Measurements from ENCODE around the gene SETDB1. TPM values are rescaled to one million over a fixed set of nuclear protein-coding genes. Genes with fewer than 3 reads are reported as not detected.
A peak's percentile ranks its signal among the peaks of the same experiment; 100 is the strongest.

Gene SETDB1
- total RNA-seq, 2 donors from 2014 or later = 49.3 to 74.3 TPM

DNA sequence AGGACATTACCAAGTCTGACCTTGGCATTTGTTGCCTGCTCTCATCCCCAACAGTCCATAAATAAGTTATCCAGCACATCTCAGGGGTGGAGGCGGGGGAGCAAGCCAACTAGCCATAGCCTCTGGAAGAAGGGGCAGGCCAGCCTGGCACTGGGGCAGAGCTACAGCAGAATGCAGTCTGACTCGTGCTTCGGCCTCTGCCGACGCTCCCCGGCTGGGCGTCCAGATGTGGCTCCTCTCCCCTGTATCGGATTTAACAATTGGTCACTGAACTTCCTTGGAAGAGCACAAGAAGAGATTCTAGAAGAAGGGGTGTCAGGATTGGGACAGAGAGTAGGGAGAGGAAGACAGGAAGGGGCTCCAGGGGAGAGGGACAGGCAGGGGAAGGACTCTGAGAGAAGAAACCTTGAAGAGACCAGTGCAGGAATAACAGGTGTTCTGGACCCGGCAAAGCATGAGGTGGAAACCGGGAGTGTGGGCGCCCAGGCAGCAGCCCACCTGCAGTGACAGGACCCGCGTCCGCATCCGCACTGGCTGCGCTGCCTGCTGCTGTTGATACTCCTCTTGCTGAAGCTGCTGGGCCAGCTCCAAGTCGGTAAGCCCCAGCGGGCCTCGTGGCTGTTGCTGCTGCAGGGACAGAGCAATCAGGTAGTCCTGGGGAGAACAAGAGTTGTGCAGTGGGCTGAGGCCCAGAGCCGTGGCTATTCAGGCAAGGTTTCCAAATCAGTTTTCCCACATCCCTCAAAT, 71.1 kb downstream of the SETDB1 start:
- H3K27me3 Mint-ChIP-seq = no peaks in the 10 kb centered on the region
- no peak overlapping the region for H3K27ac Mint-ChIP-seq
- peaks cover 6% of the 10 kb centered on the region for H3K4me1 Mint-ChIP-seq
- H3K9me3 Mint-ChIP-seq = no peaks in the 10 kb centered on the region
- H3K36me3 Mint-ChIP-seq (ENCODE audit: low read depth) = peaks cover 30% of the 10 kb centered on the region
- no peak for ATAC-seq (replicated peaks)
- H3K4me3 Mint-ChIP-seq = no peak overlapping the region

- peaks cover 30% of the 10 kb centered on the region for H3K36me3 Mint-ChIP-seq (ENCODE audit: low read depth)
- H3K27me3 Mint-ChIP-seq = no peaks in the 10 kb centered on the region
- ATAC-seq (replicated peaks) = no peak
- H3K4me1 Mint-ChIP-seq = peaks cover 12% of the 10 kb centered on the region
- H3K4me3 Mint-ChIP-seq = no peak overlapping the region
- H3K9me3 Mint-ChIP-seq = no peaks in the 10 kb centered on the region
- no peak overlapping the region for H3K27ac Mint-ChIP-seq
Measured at GRCh38 chr1:150997949-150998348, 71.8 kb downstream of the SETDB1 start.

DNA sequence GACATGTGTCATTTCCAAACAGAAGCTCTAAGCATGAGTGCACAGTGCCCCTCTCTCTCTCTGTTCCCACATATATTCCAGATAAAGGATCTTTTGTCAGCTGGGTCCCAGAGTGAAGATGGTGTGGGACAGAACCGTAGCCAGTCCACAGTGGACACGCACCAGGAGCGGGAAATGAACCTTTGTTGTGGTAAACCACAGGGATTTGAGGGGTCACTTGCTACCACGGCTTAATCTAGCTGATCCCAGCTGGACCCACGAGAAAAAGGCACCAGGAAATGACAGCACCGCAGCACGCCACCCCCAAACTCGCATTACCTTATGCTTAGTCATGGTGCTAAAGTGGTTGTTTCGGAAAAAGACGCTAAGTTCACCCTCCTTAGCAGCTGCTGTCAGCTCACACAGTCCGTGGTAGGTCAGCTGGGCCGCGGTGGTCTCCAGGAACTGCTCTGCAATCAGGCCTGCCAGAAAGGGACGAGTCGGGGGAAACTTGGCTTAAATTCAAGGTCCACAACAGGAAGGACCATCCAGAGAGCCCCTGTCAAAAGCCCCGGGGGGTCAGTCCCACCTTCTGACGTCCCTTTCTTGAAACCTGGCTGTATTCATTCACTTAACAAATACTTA, 73.0 kb downstream of the SETDB1 start:
- peak; percentile 78 for ATAC-seq (replicated peaks)
- Mint-ChIP-seq H3K27ac (no peak overlapping the region), H3K9me3 (no peaks in the 10 kb centered on the region), H3K4me3 (no peak overlapping the region), H3K36me3 (ENCODE audit: low read depth) (peaks cover 30% of the 10 kb centered on the region), H3K4me1 (peaks cover 14% of the 10 kb centered on the region), H3K27me3 (no peaks in the 10 kb centered on the region)

DNA sequence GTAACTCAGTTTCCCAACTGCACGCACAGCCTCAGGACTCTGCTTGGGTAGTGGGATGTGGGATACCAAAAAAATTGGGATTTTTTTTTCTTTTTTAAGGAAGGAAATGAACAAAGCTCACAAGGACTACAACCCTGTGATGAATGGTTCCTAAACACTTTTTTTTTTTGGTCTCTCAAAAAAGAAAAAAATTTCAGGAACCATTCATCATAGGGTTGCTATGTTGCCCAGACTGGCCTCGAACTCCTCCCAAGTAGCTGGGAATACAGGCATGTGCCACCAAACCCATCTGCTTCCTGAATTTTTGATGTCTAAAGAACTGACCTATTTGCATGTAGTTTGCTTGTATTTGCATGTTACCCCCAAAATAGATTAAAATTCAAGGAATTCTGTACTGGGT, 73.8 kb downstream of the SETDB1 start:
- no peak overlapping the region for H3K27ac Mint-ChIP-seq
- ATAC-seq (replicated peaks) = no peak
- H3K4me3 Mint-ChIP-seq = no peak overlapping the region
- H3K27me3 Mint-ChIP-seq = no peaks in the 10 kb centered on the region
- peaks cover 30% of the 10 kb centered on the region for H3K36me3 Mint-ChIP-seq (ENCODE audit: low read depth)
- H3K9me3 Mint-ChIP-seq = no peaks in the 10 kb centered on the region
- peaks cover 14% of the 10 kb centered on the region for H3K4me1 Mint-ChIP-seq

GRCh38 chr1:151000408-151000807, 74.2 kb downstream of the SETDB1 start:
- Mint-ChIP-seq H3K36me3 (ENCODE audit: low read depth) (peaks cover 30% of the 10 kb centered on the region), H3K4me1 (peaks cover 14% of the 10 kb centered on the region), H3K27ac (peak overlapping the region; percentile 7), H3K27me3 (no peaks in the 10 kb centered on the region), H3K4me3 (no peak overlapping the region), H3K9me3 (no peaks in the 10 kb centered on the region)
- ATAC-seq (replicated peaks) = no peak

GRCh38 chr1:151001602-151002001, 75.4 kb downstream of the SETDB1 start:
- peaks cover 29% of the 10 kb centered on the region for H3K36me3 Mint-ChIP-seq (ENCODE audit: low read depth)
- ATAC-seq (replicated peaks) = no peak
- peak overlapping the region; percentile 95 for H3K27ac Mint-ChIP-seq
- H3K4me3 Mint-ChIP-seq = peak overlapping the region; percentile 93
- H3K4me1 Mint-ChIP-seq = peaks cover 14% of the 10 kb centered on the region
- no peaks in the 10 kb centered on the region for H3K27me3 Mint-ChIP-seq
- H3K9me3 Mint-ChIP-seq = no peaks in the 10 kb centered on the region

DNA sequence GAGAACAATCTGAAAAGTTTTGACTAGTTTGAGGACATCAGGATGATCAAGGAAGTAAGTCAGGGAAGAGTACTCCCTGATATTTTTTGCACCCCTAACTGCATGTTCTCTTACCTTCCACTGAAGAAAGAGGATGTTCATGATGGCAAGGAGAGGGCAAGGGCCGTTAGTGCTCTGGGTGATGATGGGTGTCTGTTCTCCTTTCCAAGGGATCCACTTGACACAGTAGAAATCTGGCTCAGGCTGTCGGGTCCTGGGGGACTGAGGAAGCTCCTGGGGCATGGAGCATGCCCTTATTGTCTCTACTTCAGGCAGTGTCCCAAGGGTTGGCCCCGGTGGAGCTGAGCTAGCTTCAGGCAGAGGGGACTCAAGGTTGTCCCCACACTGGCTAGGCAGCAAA, 75.9 kb downstream of the SETDB1 start:
- ATAC-seq (replicated peaks) = no peak
- Mint-ChIP-seq H3K27me3 (no peaks in the 10 kb centered on the region), H3K36me3 (ENCODE audit: low read depth) (peaks cover 24% of the 10 kb centered on the region), H3K9me3 (no peaks in the 10 kb centered on the region), H3K27ac (peak overlapping the region; percentile 95), H3K4me3 (peak overlapping the region; percentile 93), H3K4me1 (peaks cover 14% of the 10 kb centered on the region)

DNA sequence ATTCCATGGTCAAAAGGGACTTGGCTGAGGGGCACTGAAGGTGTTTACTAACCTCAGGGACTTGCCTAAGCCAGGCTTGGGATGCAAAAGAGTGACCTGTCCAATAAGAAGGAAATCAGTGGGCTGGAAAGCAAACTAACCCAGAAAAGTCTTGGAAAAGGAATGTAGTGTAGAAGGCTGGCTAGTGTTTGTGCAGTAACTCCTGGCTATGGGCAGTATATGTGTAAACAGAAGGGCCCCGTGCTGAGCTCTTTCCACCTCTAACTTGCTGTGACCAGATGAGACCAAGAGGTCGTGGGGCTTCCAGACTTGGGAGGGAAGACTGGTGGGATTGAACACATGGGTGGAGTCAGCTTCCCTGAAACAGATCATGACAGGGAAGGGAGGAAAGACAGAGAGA, 76.4 kb downstream of the SETDB1 start:
- H3K9me3 Mint-ChIP-seq = no peaks in the 10 kb centered on the region
- peaks cover 18% of the 10 kb centered on the region for H3K4me1 Mint-ChIP-seq
- H3K36me3 Mint-ChIP-seq (ENCODE audit: low read depth) = peaks cover 19% of the 10 kb centered on the region
- no peak for ATAC-seq (replicated peaks)
- H3K27me3 Mint-ChIP-seq = no peaks in the 10 kb centered on the region
- peak overlapping the region; percentile 95 for H3K27ac Mint-ChIP-seq
- peak overlapping the region; percentile 93 for H3K4me3 Mint-ChIP-seq

DNA sequence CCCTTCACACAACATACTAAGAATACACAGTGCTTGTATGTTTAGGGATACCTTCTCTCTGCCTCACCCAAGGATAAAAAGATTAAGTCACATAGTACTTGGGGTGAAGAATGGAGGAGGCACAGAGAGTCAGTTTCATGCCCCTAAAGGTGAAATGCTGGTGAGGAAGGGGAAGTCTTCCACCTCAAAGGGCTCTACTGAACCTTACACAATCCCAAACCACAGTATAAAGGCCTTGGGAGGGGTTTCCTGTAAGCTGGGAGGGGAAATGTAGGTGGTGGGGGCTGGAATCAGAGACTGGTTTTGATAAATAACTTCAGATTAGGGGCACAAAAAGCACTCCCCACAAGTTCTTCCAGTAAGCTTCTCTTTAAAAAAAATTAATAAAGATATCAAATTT, 77.0 kb downstream of the SETDB1 start:
- H3K4me3 Mint-ChIP-seq = peak overlapping the region; percentile 93
- ATAC-seq (replicated peaks) = no peak
- H3K9me3 Mint-ChIP-seq = no peaks in the 10 kb centered on the region
- H3K4me1 Mint-ChIP-seq = peaks cover 22% of the 10 kb centered on the region
- H3K27ac Mint-ChIP-seq = peak overlapping the region; percentile 95
- no peaks in the 10 kb centered on the region for H3K27me3 Mint-ChIP-seq
- H3K36me3 Mint-ChIP-seq (ENCODE audit: low read depth) = peaks cover 20% of the 10 kb centered on the region

- H3K9me3 Mint-ChIP-seq = no peaks in the 10 kb centered on the region
- H3K27me3 Mint-ChIP-seq = no peaks in the 10 kb centered on the region
- H3K36me3 Mint-ChIP-seq (ENCODE audit: low read depth) = peaks cover 20% of the 10 kb centered on the region
- H3K4me1 Mint-ChIP-seq = peaks cover 28% of the 10 kb centered on the region
- peak overlapping the region; percentile 98 for H3K27ac Mint-ChIP-seq
- ATAC-seq (replicated peaks) = no peak
- H3K4me3 Mint-ChIP-seq = peak overlapping the region; percentile 93
Measured at GRCh38 chr1:151005729-151006319, 79.7 kb downstream of the SETDB1 start.

DNA sequence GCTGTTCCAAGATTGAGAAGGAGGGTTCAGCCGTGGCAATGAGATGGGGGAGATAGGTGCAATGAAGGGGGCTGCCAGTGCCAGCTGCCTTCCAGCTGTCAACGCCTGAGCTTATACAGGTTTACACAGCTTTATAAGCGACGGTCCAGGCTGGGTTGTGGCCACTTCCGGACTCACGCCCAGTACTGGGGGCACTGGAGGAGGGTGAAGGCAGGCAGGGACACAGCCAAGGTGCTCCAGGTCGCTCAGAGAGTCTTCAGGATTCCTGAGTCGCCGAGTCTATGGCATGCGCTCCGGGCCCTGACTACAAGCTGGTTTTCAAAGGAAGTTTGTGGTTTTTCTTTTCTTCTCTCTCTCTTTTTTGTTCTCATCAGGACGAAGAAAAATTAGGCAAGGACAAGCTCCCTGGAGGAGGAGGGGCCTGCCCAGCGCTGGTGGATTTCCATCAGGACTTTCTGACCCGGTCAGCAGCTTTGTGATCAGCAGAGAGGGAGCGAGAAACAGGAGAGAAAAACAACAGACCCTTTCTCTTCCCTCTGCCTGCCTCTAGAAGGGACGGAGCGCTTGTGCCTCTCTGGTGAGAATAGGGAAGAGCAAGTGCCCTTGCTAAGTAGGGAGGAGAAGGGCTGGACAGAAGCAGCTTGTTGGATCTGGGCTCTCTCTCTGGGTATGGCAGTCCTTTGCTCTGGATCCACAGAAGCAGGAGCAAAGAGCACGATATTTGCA, 80.3 kb downstream of the SETDB1 start, which contains the start of gene MINDY1:
MINDY1 (minus strand) TSS at position 576 of the 726 bp plus-strand sequence. CDS start 4,285 bp downstream, outside the sequence.
- no peaks in the 10 kb centered on the region for H3K27me3 Mint-ChIP-seq
- H3K4me1 Mint-ChIP-seq = peaks cover 28% of the 10 kb centered on the region
- ATAC-seq (replicated peaks) = peak; percentile 49
- no peaks in the 10 kb centered on the region for H3K9me3 Mint-ChIP-seq
- H3K27ac Mint-ChIP-seq = peak within 1 kb of the TSS; percentile 98
- peak within 1 kb of the TSS; percentile 93 for H3K4me3 Mint-ChIP-seq
- H3K36me3 Mint-ChIP-seq (ENCODE audit: low read depth) = peaks cover 14% of the 10 kb centered on the region

- no peaks in the 10 kb centered on the region for H3K27me3 Mint-ChIP-seq
- H3K4me3 Mint-ChIP-seq = peak overlapping the region; percentile 93
- H3K9me3 Mint-ChIP-seq = no peaks in the 10 kb centered on the region
- H3K27ac Mint-ChIP-seq = peak overlapping the region; percentile 98
- H3K36me3 Mint-ChIP-seq (ENCODE audit: low read depth) = peaks cover 15% of the 10 kb centered on the region
- peaks cover 20% of the 10 kb centered on the region for H3K4me1 Mint-ChIP-seq
- ATAC-seq (replicated peaks) = no peak
Measured at GRCh38 chr1:151007853-151008243, 81.7 kb downstream of the SETDB1 start.

DNA sequence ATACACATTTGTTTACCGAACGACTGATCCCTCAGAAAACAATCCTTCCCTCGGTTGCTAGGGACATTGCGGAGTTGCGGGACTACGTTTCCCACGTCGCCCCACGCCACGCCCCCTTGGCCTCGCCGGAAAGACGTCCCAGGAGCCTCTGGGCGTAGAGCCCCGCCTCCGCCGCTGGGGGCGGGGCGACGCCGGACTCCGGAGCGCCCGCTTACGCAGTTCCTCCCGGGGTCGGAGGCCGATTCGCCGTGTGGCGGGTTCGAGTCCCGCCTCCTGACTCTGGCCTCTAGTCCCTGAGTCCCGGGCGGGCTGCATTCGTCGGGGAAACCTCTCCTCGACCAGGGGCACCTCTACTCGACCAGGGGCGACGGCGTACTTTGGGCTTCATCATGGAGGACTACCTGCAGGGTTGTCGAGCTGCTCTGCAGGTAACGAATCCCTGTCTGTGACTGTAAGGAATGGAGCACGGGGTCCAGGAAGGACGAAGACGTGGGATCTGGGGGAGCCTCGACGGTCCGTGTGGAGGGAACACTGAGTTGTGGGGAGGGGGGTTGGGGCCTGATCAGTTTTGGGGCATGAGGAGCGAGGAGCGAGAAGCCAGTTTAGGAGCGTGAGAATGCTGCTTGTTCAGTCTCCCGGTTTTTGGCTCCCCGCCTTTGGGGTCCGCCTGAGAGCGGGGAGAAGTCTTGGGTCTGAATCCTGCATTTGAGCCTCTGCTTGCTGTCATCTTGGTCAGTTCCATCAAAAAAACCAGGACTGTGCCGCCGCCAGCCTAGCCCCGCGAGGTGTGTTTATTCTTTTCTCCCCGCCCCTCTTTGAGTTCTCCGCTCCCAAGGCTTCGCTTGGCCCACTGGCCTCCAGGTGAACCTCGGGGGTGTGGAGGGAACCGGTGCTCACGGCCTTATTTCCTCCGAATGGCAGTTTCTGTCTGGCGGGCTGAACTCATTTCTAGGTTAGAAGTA, 82.4 kb downstream of the SETDB1 start, which contains the start of gene PRUNE1:
PRUNE1 (plus strand) TSS at position 206 of the 962 bp plus-strand sequence; CDS start at position 390, 184 bp downstream.
- H3K36me3 Mint-ChIP-seq (ENCODE audit: low read depth) = peaks cover 17% of the 10 kb centered on the region
- no peaks in the 10 kb centered on the region for H3K9me3 Mint-ChIP-seq
- H3K27me3 Mint-ChIP-seq = no peaks in the 10 kb centered on the region
- H3K4me3 Mint-ChIP-seq = peak within 1 kb of the TSS; percentile 93
- peaks cover 18% of the 10 kb centered on the region for H3K4me1 Mint-ChIP-seq
- H3K27ac Mint-ChIP-seq = peak within 1 kb of the TSS; percentile 98
- peak; percentile 84 for ATAC-seq (replicated peaks)

Measured in activated T-helper 17 cell treated with anti-CD3 and anti-CD28 coated beads, Interleukin-2, amount 50 U/mL, for 72 hours (primary cell).